ENCODE measurements around the gene ZNF281. TPM values are rescaled to one million over a fixed set of nuclear protein-coding genes. Genes with fewer than 3 reads are reported as not detected.
"Not testable (repeated sequence)": the region's sequence is repeated elsewhere in the genome, so short reads cannot be mapped to it uniquely, and the experiment has no call there.

The ZNF281 gene
- total RNA-seq, 1 donor from 2014 or later: 36.5 TPM

DNA sequence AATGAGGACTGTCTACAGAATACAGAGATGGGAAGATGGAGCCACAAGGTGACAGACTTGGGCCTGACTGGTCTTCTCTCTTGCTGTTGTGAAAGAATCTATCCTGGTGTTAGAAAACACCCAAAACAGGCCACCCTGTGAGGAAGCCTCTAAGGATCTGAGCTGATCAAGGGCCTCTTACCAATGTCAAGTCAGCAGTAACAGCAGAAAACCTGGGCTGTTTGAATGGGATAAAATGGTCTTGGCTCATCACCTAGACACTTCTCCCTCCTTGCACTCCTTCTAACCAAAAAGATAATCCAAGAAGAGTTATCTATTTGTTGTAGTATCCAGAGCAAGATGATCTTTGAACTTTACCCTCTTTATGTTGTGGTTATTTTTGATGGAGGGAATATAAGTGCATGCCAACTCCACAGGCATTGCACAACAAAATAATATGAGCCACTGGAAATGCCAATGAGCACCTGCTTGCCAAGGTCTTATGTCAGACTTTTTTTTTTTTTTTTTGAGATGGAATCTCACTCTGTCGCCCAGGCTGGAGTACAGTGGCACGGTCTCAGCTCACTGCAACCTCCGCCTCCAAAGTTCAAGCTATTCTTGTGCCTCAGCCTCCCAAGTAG, 32.8 kb upstream of the ZNF281 start:
- H3K9me3 Mint-ChIP-seq: no peaks in the 10 kb centered on the region
- no peak overlapping the region for H3K4me3 Mint-ChIP-seq
- DNase-seq (ENCODE audit: low read depth, low spot score): no peak
- TF ChIP-seq, protein P1, sequence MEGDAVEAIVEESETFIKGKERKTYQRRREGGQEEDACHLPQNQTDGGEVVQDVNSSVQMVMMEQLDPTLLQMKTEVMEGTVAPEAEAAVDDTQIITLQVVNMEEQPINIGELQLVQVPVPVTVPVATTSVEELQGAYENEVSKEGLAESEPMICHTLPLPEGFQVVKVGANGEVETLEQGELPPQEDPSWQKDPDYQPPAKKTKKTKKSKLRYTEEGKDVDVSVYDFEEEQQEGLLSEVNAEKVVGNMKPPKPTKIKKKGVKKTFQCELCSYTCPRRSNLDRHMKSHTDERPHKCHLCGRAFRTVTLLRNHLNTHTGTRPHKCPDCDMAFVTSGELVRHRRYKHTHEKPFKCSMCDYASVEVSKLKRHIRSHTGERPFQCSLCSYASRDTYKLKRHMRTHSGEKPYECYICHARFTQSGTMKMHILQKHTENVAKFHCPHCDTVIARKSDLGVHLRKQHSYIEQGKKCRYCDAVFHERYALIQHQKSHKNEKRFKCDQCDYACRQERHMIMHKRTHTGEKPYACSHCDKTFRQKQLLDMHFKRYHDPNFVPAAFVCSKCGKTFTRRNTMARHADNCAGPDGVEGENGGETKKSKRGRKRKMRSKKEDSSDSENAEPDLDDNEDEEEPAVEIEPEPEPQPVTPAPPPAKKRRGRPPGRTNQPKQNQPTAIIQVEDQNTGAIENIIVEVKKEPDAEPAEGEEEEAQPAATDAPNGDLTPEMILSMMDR (conservative IDR thresholded peaks at IDR 0.05): no peak
- H3K36me3 Mint-ChIP-seq (ENCODE audit: low read depth): no peaks in the 10 kb centered on the region
- no peaks in the 10 kb centered on the region for H3K4me1 Mint-ChIP-seq
- no peak overlapping the region for H3K27ac Mint-ChIP-seq (ENCODE audit: unreplicated experiment)
- no peaks in the 10 kb centered on the region for H3K27me3 Mint-ChIP-seq (ENCODE audit: low read depth)

DNA sequence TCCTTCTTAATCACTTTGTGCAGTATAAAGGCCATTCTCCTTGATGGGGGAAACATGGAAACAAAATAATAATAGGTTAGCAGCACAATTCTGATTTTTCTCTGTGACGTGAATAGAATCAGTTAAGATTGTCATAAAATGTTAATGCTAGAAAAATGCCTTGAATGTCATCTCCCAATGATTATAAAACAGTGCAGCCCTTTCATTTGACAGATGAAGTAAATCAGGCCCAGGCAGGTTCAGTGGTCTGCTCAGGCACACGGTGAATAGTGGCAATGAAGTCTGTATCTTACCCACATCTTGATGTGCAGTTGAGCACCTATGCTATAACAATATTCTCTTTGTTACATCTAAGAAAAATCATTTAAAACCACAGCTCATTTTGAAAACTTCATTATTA, 32.2 kb upstream of the ZNF281 start:
- H3K36me3 Mint-ChIP-seq (ENCODE audit: low read depth): no peaks in the 10 kb centered on the region

DNA sequence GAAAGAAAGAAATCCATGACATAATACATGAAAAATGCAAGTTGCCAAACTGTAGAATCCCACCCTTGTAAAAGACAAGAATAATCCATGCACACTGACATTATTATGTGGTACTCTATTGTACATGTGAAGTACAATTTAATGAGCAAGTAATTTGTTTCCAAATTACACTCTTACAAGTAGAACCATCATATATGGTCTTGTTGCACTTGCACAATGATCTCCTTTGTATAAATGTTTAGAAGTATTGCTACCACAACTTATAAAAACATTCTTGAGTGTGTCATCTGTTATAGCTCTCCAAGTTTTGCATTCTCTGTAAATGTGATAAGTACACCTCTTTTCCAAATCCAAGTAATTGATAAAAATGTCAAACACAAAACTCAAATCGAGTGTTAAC, 29.1 kb upstream of the ZNF281 start:
- TF ChIP-seq, protein P1 (conservative IDR thresholded peaks at IDR 0.05): no peak
- no peaks in the 10 kb centered on the region for H3K4me1 Mint-ChIP-seq
- no peak overlapping the region for H3K27ac Mint-ChIP-seq (ENCODE audit: unreplicated experiment)
- H3K9me3 Mint-ChIP-seq: no peaks in the 10 kb centered on the region
- H3K36me3 Mint-ChIP-seq (ENCODE audit: low read depth): no peaks in the 10 kb centered on the region
- no peaks in the 10 kb centered on the region for H3K27me3 Mint-ChIP-seq (ENCODE audit: low read depth)
- no peak overlapping the region for H3K4me3 Mint-ChIP-seq
- DNase-seq (ENCODE audit: low read depth, low spot score): no peak

More for the DNA sequence above, 32.2 kb upstream of the ZNF281 start:
- Mint-ChIP-seq H3K27ac (ENCODE audit: unreplicated experiment) (no peak overlapping the region), H3K4me3 (no peak overlapping the region), H3K4me1 (no peaks in the 10 kb centered on the region), H3K9me3 (no peaks in the 10 kb centered on the region), H3K27me3 (ENCODE audit: low read depth) (no peaks in the 10 kb centered on the region)
- DNase-seq (ENCODE audit: low read depth, low spot score): no peak
- TF ChIP-seq, protein P1 (conservative IDR thresholded peaks at IDR 0.05): no peak

GRCh38 chr1:200438413-200438812, 28.6 kb upstream of the ZNF281 start:
- H3K36me3 Mint-ChIP-seq (ENCODE audit: low read depth); H3K27ac Mint-ChIP-seq (ENCODE audit: unreplicated experiment); H3K27me3 Mint-ChIP-seq (ENCODE audit: low read depth); H3K4me1 Mint-ChIP-seq; H3K9me3 Mint-ChIP-seq; H3K4me3 Mint-ChIP-seq; DNase-seq (ENCODE audit: low read depth, low spot score): not testable (repeated sequence)

- H3K27me3 Mint-ChIP-seq (ENCODE audit: low read depth): no peaks in the 10 kb centered on the region
- H3K27ac Mint-ChIP-seq (ENCODE audit: unreplicated experiment): no peak overlapping the region
- H3K4me3 Mint-ChIP-seq: no peak overlapping the region
- H3K36me3 Mint-ChIP-seq (ENCODE audit: low read depth): no peaks in the 10 kb centered on the region
- no peak for DNase-seq (ENCODE audit: low read depth, low spot score)
- TF ChIP-seq, protein P1 (conservative IDR thresholded peaks at IDR 0.05): no peak
- H3K4me1 Mint-ChIP-seq: no peaks in the 10 kb centered on the region
- H3K9me3 Mint-ChIP-seq: no peaks in the 10 kb centered on the region
Observed at GRCh38 chr1:200437556-200438203, 27.8 kb upstream of the ZNF281 start.

DNA sequence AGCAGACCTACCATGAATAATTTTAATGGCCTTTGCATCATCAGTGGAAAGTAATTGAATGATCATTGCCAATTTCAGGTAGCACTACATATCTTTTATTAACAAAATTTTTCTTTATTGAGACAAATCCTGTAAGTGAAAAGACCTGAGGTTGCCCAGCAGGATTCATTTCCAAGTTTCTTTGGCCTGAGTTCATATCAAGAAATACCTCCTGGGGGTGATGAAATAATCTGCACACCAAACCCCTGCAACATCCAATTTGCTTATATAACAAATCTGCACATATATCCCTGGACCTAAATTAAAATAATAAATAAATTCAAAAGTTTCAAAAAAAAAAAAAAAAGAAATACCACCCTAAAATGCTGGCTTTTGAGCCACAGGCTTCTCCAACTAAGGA, 27.3 kb upstream of the ZNF281 start:
- no peak for DNase-seq (ENCODE audit: low read depth, low spot score)
- no peaks in the 10 kb centered on the region for H3K4me1 Mint-ChIP-seq
- H3K9me3 Mint-ChIP-seq: no peaks in the 10 kb centered on the region
- H3K36me3 Mint-ChIP-seq (ENCODE audit: low read depth): no peaks in the 10 kb centered on the region
- H3K27ac Mint-ChIP-seq (ENCODE audit: unreplicated experiment): no peak overlapping the region
- H3K27me3 Mint-ChIP-seq (ENCODE audit: low read depth): no peaks in the 10 kb centered on the region
- no peak overlapping the region for H3K4me3 Mint-ChIP-seq
- TF ChIP-seq, protein P1 (conservative IDR thresholded peaks at IDR 0.05): no peak
